GM13976 (cell line): Measurements from ENCODE around the gene PRLR.

ENCODE experiments used
- DNase-seq: peaks from one replicate; pipeline ENCODE4 v3.0.0; 2012; ENCODE audit warnings: low spot score
- in situ Hi-C: fragments of 300-500 bp; cut with MboI; formaldehyde crosslinking; loops from one replicate; pipeline ENCODE4 v1.12.0; 2022; ENCODE audit warnings: low sequenced_read_pairs, mixed read lengths, inconsistent platforms; ENCODE audit not compliant: unreplicated experiment
- TF ChIP-seq, protein P1 (sequence below): IDR thresholded peaks from 2 replicates; pipeline ENCODE4 v1.5.1; 2012; ENCODE audit warnings: borderline replicate concordance, mild to moderate bottlenecking; ENCODE audit not compliant: insufficient read depth; ENCODE audit errors: extremely low read depth, missing control alignments, control extremely low read depth

PRLR gene

DNA sequence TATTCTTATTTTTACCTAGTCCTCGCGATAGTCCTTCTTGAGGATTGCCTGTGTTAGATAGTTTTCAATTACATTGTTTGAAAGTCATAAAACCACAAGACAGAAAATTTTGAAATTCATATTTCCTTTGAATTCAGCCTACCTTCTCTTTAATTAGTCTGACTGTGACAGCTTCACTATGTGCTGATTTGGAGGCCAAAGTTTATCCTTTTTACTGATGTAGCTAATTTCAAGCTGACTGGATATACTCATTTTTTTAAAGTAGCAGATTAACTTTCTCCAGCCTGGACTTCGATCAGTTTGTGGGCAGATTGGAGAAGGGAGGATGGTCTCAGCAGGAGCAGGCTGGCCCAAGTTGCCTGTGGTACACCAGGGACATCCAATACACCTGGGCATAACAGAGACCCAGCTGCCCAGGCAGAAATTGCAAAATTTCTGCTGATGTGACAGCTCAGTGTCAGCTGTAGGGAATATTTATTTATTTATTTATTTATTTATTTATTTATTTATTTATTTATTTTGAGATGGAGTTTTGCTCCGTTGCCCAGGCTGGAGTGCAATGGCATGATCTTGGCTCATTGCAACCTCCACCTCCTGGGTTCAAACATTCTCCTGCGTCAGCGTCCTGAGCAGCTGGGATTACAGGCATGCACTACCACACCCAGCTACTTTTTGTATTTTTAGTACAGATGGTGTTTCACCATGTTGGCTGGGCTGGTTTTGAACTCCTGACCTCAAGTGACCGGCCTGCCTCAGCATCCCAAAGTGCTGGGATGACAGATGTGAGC is 206.7 kb downstream of the PRLR start:
- TF ChIP-seq, protein P1, sequence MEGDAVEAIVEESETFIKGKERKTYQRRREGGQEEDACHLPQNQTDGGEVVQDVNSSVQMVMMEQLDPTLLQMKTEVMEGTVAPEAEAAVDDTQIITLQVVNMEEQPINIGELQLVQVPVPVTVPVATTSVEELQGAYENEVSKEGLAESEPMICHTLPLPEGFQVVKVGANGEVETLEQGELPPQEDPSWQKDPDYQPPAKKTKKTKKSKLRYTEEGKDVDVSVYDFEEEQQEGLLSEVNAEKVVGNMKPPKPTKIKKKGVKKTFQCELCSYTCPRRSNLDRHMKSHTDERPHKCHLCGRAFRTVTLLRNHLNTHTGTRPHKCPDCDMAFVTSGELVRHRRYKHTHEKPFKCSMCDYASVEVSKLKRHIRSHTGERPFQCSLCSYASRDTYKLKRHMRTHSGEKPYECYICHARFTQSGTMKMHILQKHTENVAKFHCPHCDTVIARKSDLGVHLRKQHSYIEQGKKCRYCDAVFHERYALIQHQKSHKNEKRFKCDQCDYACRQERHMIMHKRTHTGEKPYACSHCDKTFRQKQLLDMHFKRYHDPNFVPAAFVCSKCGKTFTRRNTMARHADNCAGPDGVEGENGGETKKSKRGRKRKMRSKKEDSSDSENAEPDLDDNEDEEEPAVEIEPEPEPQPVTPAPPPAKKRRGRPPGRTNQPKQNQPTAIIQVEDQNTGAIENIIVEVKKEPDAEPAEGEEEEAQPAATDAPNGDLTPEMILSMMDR, result no peak
- in situ Hi-C loops, result loop anchor here (25.0 kb wide), 1 partner anchor 536 kb away; no protein-coding TSS in a partner anchor
- no peak for DNase-seq

DNA sequence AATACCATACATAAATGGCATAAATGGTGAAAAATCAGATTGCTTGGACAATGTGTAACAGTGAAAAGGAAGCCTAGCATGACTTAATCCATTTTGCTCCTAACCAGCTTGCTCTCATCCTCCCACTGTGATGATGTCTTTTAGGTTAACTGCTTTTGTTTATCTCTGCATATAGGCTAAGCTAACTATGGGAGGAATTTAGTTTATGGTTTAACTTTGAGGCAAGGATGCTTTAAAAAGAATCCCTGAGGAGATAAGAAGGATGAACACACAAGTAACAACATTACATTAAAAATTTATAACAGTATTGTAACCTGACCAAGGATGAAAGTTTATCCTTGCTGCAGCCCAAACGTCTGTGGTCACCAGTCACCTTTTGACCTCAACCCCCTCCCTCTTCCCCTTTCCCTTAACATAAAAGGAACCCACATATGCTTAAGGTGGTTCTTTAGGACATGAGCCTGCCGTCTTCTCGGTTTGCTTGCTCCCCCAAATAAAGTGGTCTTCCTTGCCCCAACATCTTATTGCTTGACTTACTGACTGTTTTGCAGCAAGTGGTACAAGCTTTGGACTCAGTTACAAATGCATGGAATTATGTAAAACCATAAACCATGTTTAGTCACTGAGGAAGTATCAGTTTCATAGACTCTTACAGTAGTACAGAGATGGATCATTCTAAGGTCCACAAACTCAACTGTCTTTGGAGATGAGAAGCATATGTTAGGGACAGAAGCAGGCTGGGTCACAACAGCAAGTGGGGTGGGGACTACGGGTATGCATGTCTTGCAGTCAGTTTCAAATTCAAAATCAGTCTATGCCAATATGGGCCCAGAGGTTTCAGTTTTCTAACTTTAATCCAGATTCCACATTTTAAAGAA is 213.9 kb downstream of the PRLR start:
- DNase-seq, result no peak
- in situ Hi-C loops, result loop anchor here (25.0 kb wide), 1 partner anchor 529 kb away; no protein-coding TSS in a partner anchor
- TF ChIP-seq, protein P1, result no peak

DNA sequence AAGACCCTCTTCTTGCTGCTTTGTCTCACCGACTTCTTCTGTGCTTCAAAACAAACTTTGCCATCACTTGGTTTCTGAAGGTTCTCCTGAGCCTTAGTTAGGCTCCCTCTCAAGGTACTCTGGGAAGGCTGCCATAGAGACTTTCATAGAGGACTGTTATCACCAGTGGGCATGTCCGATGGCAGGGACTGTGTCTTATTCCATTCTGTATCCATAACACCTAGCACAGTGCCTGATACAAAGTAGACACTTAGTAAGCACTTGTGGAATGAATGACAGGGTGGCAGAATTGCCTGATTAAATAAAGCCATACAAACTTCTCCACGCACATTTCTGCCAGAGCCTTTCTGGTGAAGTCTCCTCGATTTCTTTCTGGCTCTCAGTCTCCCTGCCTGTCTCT is 215.2 kb downstream of the PRLR start:
- in situ Hi-C loops, result loop anchor here (25.0 kb wide), 1 partner anchor 528 kb away; no protein-coding TSS in a partner anchor
- no peak for DNase-seq
- TF ChIP-seq, protein P1, result no peak

DNA sequence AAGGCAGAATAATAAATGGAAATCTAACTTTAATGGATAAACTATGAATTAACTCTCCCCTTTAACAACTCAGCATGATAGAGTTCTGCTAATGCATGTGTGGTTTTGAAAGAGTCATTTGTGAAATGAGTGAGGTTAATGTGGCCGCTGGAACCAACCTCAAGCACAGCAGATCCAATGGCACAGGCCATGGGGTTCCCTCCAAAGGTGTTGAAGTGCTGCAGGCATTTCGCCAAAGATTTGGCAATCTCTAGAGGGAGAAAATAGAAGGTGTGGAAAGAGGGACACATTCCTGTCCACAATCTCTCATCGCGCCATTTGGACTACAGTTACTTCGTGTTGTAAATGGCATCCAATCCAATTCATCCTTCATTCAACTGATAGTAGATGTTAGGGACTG is 217.5 kb downstream of the PRLR start:
- in situ Hi-C loops, result loop anchor here (25.0 kb wide), 1 partner anchor 525 kb away; no protein-coding TSS in a partner anchor
- TF ChIP-seq, protein P1, result no peak
- DNase-seq, result no peak

DNA sequence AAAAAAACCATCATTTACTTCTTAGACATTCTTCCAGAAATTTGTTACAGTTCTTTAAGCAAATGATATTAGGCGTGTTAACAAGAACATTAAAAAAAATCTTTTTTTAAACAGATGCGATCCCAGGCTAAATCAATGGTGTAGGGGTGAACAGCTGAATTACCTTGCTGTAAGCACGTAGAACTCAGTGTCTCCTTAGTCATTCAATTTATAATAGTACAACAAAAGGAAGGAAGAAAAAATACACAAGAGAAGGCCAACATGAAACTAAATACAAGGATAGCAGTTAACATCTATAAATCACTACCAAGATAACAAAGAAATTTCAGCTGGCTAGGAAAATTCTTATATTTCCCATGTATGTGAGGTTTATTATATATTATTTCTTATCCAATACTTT is 217.9 kb downstream of the PRLR start:
- TF ChIP-seq, protein P1, result no peak
- in situ Hi-C loops, result loop anchor here (25.0 kb wide), 1 partner anchor 525 kb away; no protein-coding TSS in a partner anchor
- no peak for DNase-seq

DNA sequence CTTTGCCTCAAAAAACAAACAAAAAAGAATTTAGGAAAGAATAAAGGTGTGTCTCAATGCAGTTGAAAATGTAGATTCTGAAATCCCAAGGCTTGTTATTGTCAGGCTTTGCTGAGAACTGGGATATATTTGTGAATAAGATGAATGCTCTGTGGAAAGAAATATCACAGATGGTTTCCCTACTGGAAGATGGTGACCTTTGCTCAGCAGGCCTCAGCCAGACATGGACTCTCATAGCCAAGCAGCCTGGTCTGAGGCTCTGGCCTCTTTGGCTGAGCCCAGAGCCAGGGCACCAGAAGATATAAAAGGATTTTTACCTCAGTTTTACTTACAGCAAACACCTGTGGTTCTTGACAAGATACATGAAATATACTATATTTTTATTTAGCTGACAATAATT is 219.6 kb downstream of the PRLR start:
- in situ Hi-C loops, result loop anchor here (25.0 kb wide), 1 partner anchor 523 kb away; no protein-coding TSS in a partner anchor
- DNase-seq, result no peak
- TF ChIP-seq, protein P1, result no peak
